ENCODE measurements around the gene MPP7. TPM values are rescaled to one million over a fixed set of nuclear protein-coding genes. Genes with fewer than 3 reads are reported as not detected.

Gene MPP7
- total and polyA plus RNA-seq, 2 of the 8 experiments (the other 6 are each of a cell fraction or from before 2014, with no cell fraction given), result 1.9 to 9.3 TPM

DNA sequence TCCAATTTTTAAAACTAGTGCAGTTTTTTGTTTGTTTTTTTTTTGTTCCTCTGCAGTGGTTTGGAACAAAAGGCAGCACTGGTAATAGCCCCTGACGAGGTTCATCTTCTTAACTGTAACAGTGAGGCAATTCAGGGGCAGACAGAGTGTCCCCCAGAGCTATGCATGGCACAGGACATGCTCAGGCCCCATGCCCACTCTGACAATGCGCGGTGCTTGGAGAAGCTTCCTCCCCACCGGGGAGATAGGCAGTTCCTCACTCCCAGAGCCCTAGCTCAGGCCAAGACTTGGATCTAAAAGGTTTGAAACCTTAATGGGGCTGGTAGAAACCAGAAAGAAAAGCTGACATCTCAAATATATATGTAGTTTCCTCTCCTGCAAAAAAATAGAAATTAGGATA lies 17.9 kb upstream of the MPP7 start:
- H2BK120ac ChIP-seq (replicated peaks; ENCODE audit: low read depth, low read length), result no peak overlapping the region
- ChIA-PET POLR2A (ENCODE audit: partially characterized antibody) (no interaction called here), CTCF (ENCODE audit: partially characterized antibody) (interaction anchor here (0.6 to 0.7 kb wide), 2 partner anchors 369 to 578 kb away, joined by 3 to 4 read pairs; no protein-coding TSS in a partner anchor)

More for the DNA sequence above, 17.9 kb upstream of the MPP7 start:
- WGBS, 2 experiments (ENCODE audit: extremely low coverage in 1 of 2, insufficient coverage in 1 of 2, insufficient read length in 1 of 2, insufficient replicate concordance in 2 of 2, low coverage in 1 of 2, low lambda C conversion rate in 2 of 2, missing lambda C conversion rate in 1 of 2), result 94% methylated on average over 4 of the region's 4 CpGs; no CpG with 5 or more reads in 1 of the 2 experiments
- Histone ChIP-seq H4K5ac (ENCODE audit: insufficient read length, low read depth, low read length) (no peak overlapping the region), H3K9ac (replicated peaks in 1 of 4; ENCODE audit: extremely low read depth in 1 of 4, low read depth in 3 of 4, low read length in 3 of 4) (no peak overlapping the region), H2BK20ac (ENCODE audit: low read length) (no peak overlapping the region), H3K14ac (ENCODE audit: insufficient read length) (no peak overlapping the region), H3K27me3 (replicated peaks in 1 of 4; ENCODE audit: control insufficient read depth in 3 of 4, extremely low read depth in 1 of 4, insufficient read depth in 3 of 4, low read length in 3 of 4) (no peaks in the 10 kb centered on the region), H3K79me2 (ENCODE audit: control insufficient read depth in 1 of 2, insufficient read depth in 2 of 2, low read length in 2 of 2) (no peaks in the 10 kb centered on the region), H3K9me3 (ENCODE audit: insufficient read depth in 2 of 2, low read depth in 1 of 2, low read length in 1 of 2) (no peaks in the 10 kb centered on the region), H4K20me1 (replicated peaks in 1 of 2; ENCODE audit: control insufficient read depth in 1 of 2, insufficient read depth in 2 of 2, low read length in 2 of 2) (no peaks in the 10 kb centered on the region), H4K91ac (replicated peaks; ENCODE audit: insufficient read length, low read length) (no peak overlapping the region), H2BK15ac (ENCODE audit: low read length) (no peak overlapping the region), H3K4me3 (ENCODE audit: extremely low read depth in 1 of 4, insufficient read depth in 2 of 4, low read depth in 3 of 4, low read length in 4 of 4) (no peak overlapping the region), H3K18ac (ENCODE audit: extremely low read depth, low read length) (no peak overlapping the region), H3K4me1 (replicated peaks in 1 of 4; ENCODE audit: control insufficient read depth in 3 of 4, insufficient read depth in 4 of 4, low read length in 3 of 4) (no peaks in the 10 kb centered on the region), H2AFZ (ENCODE audit: low read length) (no peak overlapping the region), H3K23ac (ENCODE audit: insufficient read length) (no peak overlapping the region), H3K36me3 (ENCODE audit: control insufficient read depth in 2 of 4, insufficient read depth in 4 of 4, low read length in 3 of 4) (no peaks in the 10 kb centered on the region), H3K27ac (ENCODE audit: low read depth, low read length) (no peak overlapping the region), H3K23me2 (ENCODE audit: low read depth, low read length) (no peaks in the 10 kb centered on the region), H3K4me2 (ENCODE audit: insufficient read depth in 1 of 2, low read depth in 2 of 2, low read length in 2 of 2) (no peak overlapping the region), H3K56ac (replicated peaks; ENCODE audit: insufficient read length, low read depth, low read length) (no peak overlapping the region), H2BK12ac (ENCODE audit: low read depth, low read length) (no peak overlapping the region), H3K79me1 (ENCODE audit: low read depth, low read length) (no peaks in the 10 kb centered on the region), H2BK5ac (ENCODE audit: low read depth, low read length) (no peak overlapping the region), H3K4ac (replicated peaks; ENCODE audit: insufficient read length, low read depth, low read length) (no peak overlapping the region), H4K8ac (ENCODE audit: extremely low read depth, insufficient read depth, low read length) (no peak overlapping the region), H2AK5ac (ENCODE audit: low read depth, low read length) (no peak overlapping the region)
- FAIRE-seq (no peak), DNase-seq (ENCODE audit: low read depth in 1 of 2, low spot score in 2 of 2) (no peak)
- TF ChIP-seq JUN (IDR thresholded peaks at IDR 0.05; ENCODE audit: low read depth, low read length) (no peak), NANOG (IDR thresholded peaks at IDR 0.05; ENCODE audit: insufficient read depth, low read depth, low read length, poor library complexity, severe bottlenecking) (no peak), SIN3A (conservative IDR thresholded peaks at IDR 0.05 in 1 of 2, IDR thresholded peaks at IDR 0.05 in 1 of 2; ENCODE audit: low read depth in 1 of 2, low read length in 2 of 2) (no peak), SAP30 (IDR thresholded peaks at IDR 0.05; ENCODE audit: insufficient read depth, insufficient replicate concordance, low read length) (no peak), POLR2AphosphoS5 (IDR thresholded peaks at IDR 0.05; ENCODE audit: low read depth, low read length) (no peak), CEBPB (IDR thresholded peaks at IDR 0.05; ENCODE audit: low read depth, low read length) (no peak), KDM5A (IDR thresholded peaks at IDR 0.05; ENCODE audit: low read length) (no peak), YY1 (IDR thresholded peaks at IDR 0.05; ENCODE audit: low read depth, low read length) (no peak), SUZ12 (IDR thresholded peaks at IDR 0.05; ENCODE audit: low read length) (no peak), BRCA1 (IDR thresholded peaks at IDR 0.05; ENCODE audit: low read depth, low read length) (no peak)

Data from H1 (cell line).